RWPE2 (cell line): ENCODE results near the gene SIGLEC14.

ENCODE experiments used
- ATAC-seq: fragments of 200-7000 bp; cut with Tn5 transposase; 3 replicates; pipeline ENCODE4 v1.9.1; 2021; ENCODE audit warnings: low read depth
- DNase-seq: peaks from one replicate; pipeline ENCODE4 v3.0.0-alpha.2; 2020; ENCODE audit warnings: low spot score
- H3K27ac ChIP-seq: fragments of 450-650 bp; 2 replicates; pipeline ENCODE4 v1.5.1; 2017; ENCODE audit warnings: mild to moderate bottlenecking; ENCODE audit not compliant: poor library complexity, severe bottlenecking
- H3K27me3 ChIP-seq: fragments of 250-450 bp; sonication (Bioruptor Pico); 2 replicates; pipeline ENCODE4 v1.5.1; 2021; ENCODE audit warnings: mild to moderate bottlenecking, moderate library complexity; ENCODE audit not compliant: insufficient read depth, poor library complexity, severe bottlenecking
- H3K36me3 ChIP-seq: fragments of 250-450 bp; sonication (Bioruptor Pico); 2 replicates; pipeline ENCODE4 v1.5.1; 2020; ENCODE audit warnings: low read depth, mild to moderate bottlenecking, moderate library complexity
- H3K4me1 ChIP-seq: fragments of 250-450 bp; sonication (Bioruptor Pico); 2 replicates; pipeline ENCODE4 v1.5.1; 2021; ENCODE audit warnings: mild to moderate bottlenecking, moderate library complexity; ENCODE audit not compliant: insufficient read depth, poor library complexity, severe bottlenecking
- H3K4me3 ChIP-seq: fragments of 250-450 bp; sonication (Bioruptor Pico); 2 replicates; pipeline ENCODE4 v1.5.1; 2021; ENCODE audit warnings: mild to moderate bottlenecking, moderate library complexity; ENCODE audit not compliant: severe bottlenecking
- H3K9me3 ChIP-seq: fragments of 250-450 bp; sonication (Bioruptor Pico); 2 replicates; pipeline ENCODE4 v1.5.1; 2021; ENCODE audit warnings: mild to moderate bottlenecking, moderate library complexity; ENCODE audit not compliant: severe bottlenecking
- TF ChIP-seq, protein P1 (sequence below): fragments of 450-650 bp; IDR thresholded peaks from one replicate; pipeline ENCODE4 v1.5.1; 2017; ENCODE audit warnings: mild to moderate bottlenecking, moderate library complexity; ENCODE audit not compliant: poor library complexity, severe bottlenecking

Gene SIGLEC14

DNA sequence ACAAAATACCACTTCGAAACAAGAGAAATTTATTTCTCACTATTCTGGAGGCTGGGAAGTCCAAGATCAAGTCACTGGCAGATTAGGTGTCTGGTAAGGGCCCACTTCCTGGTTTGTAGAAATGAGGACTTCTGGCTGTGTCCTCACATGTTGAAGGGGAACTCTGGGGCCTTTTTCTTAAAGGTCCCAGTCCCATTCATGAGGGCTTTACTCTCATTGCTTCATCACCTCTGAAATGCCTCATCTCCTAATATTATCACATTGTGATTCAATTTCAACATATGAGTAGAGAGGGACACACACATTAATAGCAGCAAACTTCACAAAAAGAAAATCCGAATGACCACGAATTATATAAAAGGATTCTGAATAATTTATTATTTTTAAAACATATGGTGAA, 21.6 kb upstream of the SIGLEC14 start:
- H3K27me3 ChIP-seq: peaks cover 10% of the 10 kb centered on the region
- no peaks in the 10 kb centered on the region for H3K36me3 ChIP-seq
- no peak for ATAC-seq
- TF ChIP-seq, protein P1, sequence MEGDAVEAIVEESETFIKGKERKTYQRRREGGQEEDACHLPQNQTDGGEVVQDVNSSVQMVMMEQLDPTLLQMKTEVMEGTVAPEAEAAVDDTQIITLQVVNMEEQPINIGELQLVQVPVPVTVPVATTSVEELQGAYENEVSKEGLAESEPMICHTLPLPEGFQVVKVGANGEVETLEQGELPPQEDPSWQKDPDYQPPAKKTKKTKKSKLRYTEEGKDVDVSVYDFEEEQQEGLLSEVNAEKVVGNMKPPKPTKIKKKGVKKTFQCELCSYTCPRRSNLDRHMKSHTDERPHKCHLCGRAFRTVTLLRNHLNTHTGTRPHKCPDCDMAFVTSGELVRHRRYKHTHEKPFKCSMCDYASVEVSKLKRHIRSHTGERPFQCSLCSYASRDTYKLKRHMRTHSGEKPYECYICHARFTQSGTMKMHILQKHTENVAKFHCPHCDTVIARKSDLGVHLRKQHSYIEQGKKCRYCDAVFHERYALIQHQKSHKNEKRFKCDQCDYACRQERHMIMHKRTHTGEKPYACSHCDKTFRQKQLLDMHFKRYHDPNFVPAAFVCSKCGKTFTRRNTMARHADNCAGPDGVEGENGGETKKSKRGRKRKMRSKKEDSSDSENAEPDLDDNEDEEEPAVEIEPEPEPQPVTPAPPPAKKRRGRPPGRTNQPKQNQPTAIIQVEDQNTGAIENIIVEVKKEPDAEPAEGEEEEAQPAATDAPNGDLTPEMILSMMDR: no peak
- no peak for DNase-seq
- H3K4me3 ChIP-seq: no peak overlapping the region
- no peak overlapping the region for H3K27ac ChIP-seq
- no peaks in the 10 kb centered on the region for H3K4me1 ChIP-seq
- no peaks in the 10 kb centered on the region for H3K9me3 ChIP-seq

DNA sequence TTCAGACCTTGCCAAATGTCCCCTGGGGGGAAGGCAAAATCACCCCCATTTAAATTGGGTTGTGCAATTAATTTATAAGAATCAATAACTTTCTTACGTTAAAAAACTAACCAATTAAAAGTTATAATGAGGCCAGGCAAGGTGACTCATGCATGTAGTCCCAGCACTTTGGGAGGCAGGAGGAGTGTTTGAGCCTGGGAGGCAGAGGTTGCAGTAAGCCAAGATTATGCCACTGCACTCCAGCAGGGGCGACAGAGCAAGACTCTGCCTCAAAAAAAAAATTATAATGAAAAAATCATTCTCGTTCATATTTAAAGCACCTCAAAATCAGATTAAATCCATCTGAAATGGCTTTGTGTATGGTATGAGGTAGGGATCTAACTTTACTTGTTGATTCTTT, 18.4 kb upstream of the SIGLEC14 start:
- TF ChIP-seq, protein P1: peak; percentile 37
- H3K27ac ChIP-seq: no peak overlapping the region
- ATAC-seq (no peak), DNase-seq (no peak)
- H3K27me3 ChIP-seq: no peaks in the 10 kb centered on the region
- no peaks in the 10 kb centered on the region for H3K4me1 ChIP-seq
- no peaks in the 10 kb centered on the region for H3K9me3 ChIP-seq
- no peak overlapping the region for H3K4me3 ChIP-seq
- no peaks in the 10 kb centered on the region for H3K36me3 ChIP-seq

DNA sequence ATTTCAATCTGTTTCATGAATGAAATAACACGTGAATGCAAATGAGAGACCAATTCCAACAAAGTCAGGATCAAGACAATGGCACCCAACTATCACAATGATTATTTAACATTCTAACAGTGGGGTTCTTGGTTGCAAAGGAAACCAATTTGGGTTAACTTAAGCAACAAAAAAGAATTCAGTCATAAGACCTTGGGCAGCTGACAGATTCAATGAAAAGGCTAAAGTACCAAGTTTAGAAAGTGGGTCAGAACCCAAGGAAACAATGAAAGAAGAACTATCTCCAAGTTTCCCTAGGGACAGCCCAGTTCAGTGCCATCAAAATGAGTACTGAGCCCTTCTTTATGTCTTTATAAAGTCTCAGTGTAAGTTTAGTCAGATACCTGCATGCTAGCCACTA, 17.5 kb upstream of the SIGLEC14 start:
- Histone ChIP-seq H3K27me3 (no peaks in the 10 kb centered on the region), H3K27ac (no peak overlapping the region), H3K4me1 (no peaks in the 10 kb centered on the region), H3K4me3 (no peak overlapping the region), H3K9me3 (no peaks in the 10 kb centered on the region), H3K36me3 (no peaks in the 10 kb centered on the region)
- DNase-seq (no peak), ATAC-seq (no peak)
- TF ChIP-seq, protein P1: no peak

DNA sequence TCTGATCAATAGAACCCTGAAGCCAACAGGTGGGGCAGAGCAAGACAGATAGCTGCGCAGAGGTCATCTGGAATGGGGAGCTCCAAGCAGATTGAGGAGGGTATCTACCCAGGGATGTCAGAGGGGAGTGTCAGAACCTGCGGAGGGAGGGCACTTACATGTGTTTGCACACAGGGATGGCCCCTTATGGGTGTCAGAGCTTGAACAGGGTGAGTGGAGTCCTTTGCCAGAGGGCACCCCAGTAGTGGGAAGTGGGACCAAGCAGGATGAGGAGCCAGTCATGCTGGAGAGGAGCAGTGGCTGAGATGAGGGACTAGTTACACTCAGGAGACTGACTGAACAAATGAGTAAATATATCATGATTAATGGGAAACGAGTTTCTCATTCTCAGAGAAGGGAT, 17.0 kb upstream of the SIGLEC14 start:
- TF ChIP-seq, protein P1: no peak
- ATAC-seq: no peak
- Histone ChIP-seq H3K4me3 (no peak overlapping the region), H3K27me3 (no peaks in the 10 kb centered on the region), H3K27ac (no peak overlapping the region), H3K36me3 (no peaks in the 10 kb centered on the region), H3K9me3 (no peaks in the 10 kb centered on the region), H3K4me1 (no peaks in the 10 kb centered on the region)
- DNase-seq: no peak

DNA sequence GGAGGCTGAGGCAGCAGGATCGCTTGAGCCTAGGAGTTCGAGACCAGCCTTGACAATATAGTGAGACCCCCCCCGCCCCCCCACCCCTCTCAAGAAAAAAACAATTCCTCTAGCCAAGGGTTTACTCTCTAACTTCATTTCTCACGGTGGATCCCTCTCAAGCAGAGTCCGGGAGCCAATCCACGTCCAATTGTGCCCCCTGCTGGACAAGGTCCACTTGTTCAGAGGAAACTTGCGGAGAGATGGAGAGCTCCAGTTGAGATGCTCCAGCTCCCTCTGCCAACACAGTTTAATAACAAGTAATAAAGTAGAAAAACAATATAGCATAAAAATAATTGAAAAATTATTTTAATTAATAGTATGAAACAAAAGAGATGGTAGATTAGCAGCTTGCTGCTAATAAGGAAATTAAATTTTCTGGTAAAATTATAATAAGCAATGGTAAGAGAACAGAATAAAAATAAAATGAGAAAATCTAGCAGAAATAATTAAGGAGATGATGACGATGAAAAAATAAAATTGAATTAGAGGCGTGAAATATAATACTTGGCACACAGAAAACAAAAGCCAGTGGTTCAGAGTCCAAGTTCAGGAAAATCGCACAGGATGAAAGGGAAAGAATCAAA, 14.5 kb upstream of the SIGLEC14 start:
- H3K36me3 ChIP-seq: no peaks in the 10 kb centered on the region
- H3K27me3 ChIP-seq: no peaks in the 10 kb centered on the region
- DNase-seq (no peak), ATAC-seq (peak; percentile 60; the same call in 2 of the 3 replicates)
- no peak overlapping the region for H3K27ac ChIP-seq
- H3K4me3 ChIP-seq: no peak overlapping the region
- H3K9me3 ChIP-seq: no peaks in the 10 kb centered on the region
- H3K4me1 ChIP-seq: no peaks in the 10 kb centered on the region
- TF ChIP-seq, protein P1: peak; percentile 57
